Activated naive CD4-positive, alpha-beta T cell treated with anti-CD3 and anti-CD28 coated beads for 36 hours (primary cell): ENCODE measurements around the gene IGF2BP3. TPM values are rescaled to one million over a fixed set of nuclear protein-coding genes. Genes with fewer than 3 reads are reported as not detected.

ENCODE experiments used
- CTCF ChIA-PET: fragments of 350-600 bp; sonication (Branson Sonifier 250); formaldehyde crosslinking; loops from one replicate; lab custom pipeline; 2021; ENCODE audit warnings: antibody characterized with exemption; lab: Charles Lee
- DNase-seq: peaks from one replicate; pipeline ENCODE4 v3.0.0-alpha.2; 2020
- H3K27ac Mint-ChIP-seq: one replicate; pipeline ENCODE4 v1.8.0; 2021; ENCODE audit warnings: mild to moderate bottlenecking, mixed read lengths
- H3K27me3 Mint-ChIP-seq: one replicate; pipeline ENCODE4 v1.8.0; 2021; ENCODE audit warnings: low read depth, mixed read lengths
- H3K36me3 Mint-ChIP-seq: one replicate; pipeline ENCODE4 v1.8.0; 2021; ENCODE audit warnings: low read depth, mixed read lengths
- H3K4me1 Mint-ChIP-seq: one replicate; pipeline ENCODE4 v1.8.0; 2021; ENCODE audit warnings: low read depth, mixed read lengths
- H3K4me3 Mint-ChIP-seq: one replicate; pipeline ENCODE4 v1.8.0; 2021; ENCODE audit warnings: mild to moderate bottlenecking, moderate library complexity, mixed read lengths
- H3K9me3 Mint-ChIP-seq: one replicate; pipeline ENCODE4 v1.8.0; 2021; ENCODE audit warnings: mixed read lengths
- intact Hi-C: fragments of 100-400 bp; cut with micrococcal nuclease; formaldehyde crosslinking; loops from one replicate; pipeline ENCODE4 v1.15.1; 2023
- total RNA-seq, 2 experiments: library from RNA; stranded (reverse); gene quantifications; one replicate each; pipeline ENCODE4 v1.2.3, GENCODE V29; 2021

Gene IGF2BP3
- total RNA-seq, 2 experiments from 2014 or later: 0.29 to 0.54 TPM

DNA sequence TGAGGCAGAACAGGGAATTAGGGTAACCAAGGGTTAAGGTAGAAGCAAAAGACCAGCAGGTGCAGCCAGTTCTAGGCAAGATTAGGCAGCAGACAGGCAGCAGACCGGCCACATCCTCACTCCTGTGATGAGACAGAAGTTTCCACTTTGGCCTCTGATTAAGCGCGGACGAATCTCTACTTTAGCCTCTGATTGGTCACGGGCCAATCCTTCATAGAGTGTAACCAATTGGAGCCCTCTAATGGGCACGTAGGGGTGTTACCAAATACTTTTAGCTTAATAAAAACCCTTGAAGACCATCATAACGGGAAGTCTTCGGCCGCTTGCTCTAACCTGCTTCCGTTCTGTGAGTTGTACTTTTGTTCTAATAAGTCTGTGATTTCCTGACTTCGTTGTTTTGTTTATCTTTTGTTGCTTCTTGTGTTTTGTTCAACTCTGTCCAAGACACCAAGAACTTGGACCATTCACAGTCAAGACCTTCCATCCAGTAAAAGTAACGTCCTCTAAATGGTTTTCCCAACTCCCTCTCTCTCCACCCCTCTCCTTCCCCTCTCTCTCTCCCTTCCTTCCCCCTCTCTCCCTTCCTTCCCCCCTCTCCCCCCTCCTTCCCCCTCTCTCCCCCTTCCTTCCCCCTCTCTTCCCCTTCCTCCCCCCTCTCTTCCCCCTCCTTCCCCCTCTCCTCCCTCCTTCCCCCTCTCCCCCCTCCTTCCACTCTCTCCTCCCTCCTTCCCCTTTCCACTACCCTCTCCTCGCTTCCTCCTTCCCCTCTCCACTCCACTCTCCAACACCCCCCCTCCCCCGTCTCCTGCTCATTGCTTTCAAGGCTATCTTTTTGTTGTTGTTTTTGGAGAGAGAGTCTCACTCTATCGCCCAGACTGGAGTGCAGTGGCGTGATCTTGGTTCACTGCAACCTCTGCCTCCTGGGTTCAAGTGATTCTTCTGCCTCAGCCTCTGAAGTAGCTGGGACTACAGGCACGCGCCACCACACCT, 184.3 kb downstream of the IGF2BP3 start:
- intact Hi-C loops: no loop called here
- CTCF ChIA-PET: interaction anchor here (0.6 to 5.3 kb wide), 3 partner anchors 14 to 217 kb away, joined by 3 to 42 read pairs (median 4); no protein-coding TSS in a partner anchor
- H3K36me3 Mint-ChIP-seq: no peaks in the 10 kb centered on the region
- H3K9me3 Mint-ChIP-seq: no peaks in the 10 kb centered on the region
- no peaks in the 10 kb centered on the region for H3K27me3 Mint-ChIP-seq
- no peak overlapping the region for H3K27ac Mint-ChIP-seq
- no peak overlapping the region for H3K4me3 Mint-ChIP-seq
- H3K4me1 Mint-ChIP-seq: peaks cover 20% of the 10 kb centered on the region
- no peak for DNase-seq

DNA sequence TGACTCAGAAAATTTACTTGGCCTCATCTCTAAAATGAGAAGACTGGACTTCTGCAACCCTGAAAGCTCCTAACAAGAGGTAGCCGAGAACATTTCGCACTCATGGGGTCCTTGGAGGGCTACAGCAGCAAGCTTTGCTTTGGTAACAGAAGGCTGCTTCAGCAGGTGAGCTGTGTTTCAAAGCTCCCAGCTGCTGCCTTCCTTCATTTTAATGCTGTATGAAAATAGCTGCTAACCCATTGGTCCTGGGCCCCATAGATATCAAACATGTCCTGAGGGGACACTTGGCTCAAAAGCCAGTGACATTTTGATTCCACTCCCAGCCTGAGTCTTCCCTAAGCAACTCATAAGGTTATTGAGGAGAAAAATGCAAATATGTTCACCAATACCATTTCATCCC, 185.4 kb downstream of the IGF2BP3 start:
- H3K27me3 Mint-ChIP-seq: no peaks in the 10 kb centered on the region
- intact Hi-C loops: no loop called here
- H3K4me3 Mint-ChIP-seq: no peak overlapping the region
- H3K27ac Mint-ChIP-seq: no peak overlapping the region
- CTCF ChIA-PET: interaction anchor here (5.3 kb wide), 1 partner anchor 13 kb away, joined by 42 read pairs; no protein-coding TSS in a partner anchor
- no peaks in the 10 kb centered on the region for H3K9me3 Mint-ChIP-seq
- peaks cover 12% of the 10 kb centered on the region for H3K4me1 Mint-ChIP-seq
- H3K36me3 Mint-ChIP-seq: no peaks in the 10 kb centered on the region
- DNase-seq: no peak

DNA sequence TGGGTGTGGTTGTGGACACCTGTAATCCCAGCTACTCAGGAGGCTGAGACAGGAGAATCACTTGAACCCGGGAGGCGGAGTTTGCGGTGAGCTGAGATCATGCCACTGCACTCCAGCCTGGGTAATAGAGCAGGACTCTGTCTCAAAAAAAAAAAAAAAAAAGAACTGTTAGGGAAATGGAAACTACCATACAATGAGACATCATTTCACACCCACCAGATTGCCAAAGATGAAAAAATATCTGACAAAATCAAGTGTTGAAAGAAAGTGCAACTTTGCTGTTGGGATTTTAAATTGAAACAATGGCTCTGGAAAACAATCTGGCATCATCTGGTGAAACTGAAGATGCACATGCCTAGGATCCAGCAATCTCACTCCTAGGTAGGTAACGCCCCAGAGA, 187.2 kb downstream of the IGF2BP3 start:
- Mint-ChIP-seq H3K36me3 (no peaks in the 10 kb centered on the region), H3K4me3 (no peak overlapping the region), H3K27me3 (no peaks in the 10 kb centered on the region), H3K4me1 (peaks cover 8% of the 10 kb centered on the region), H3K9me3 (no peaks in the 10 kb centered on the region), H3K27ac (no peak overlapping the region)
- intact Hi-C loops: no loop called here
- DNase-seq: no peak
- CTCF ChIA-PET: interaction anchor here (5.3 kb wide), 1 partner anchor 11 kb away, joined by 42 read pairs; no protein-coding TSS in a partner anchor

DNA sequence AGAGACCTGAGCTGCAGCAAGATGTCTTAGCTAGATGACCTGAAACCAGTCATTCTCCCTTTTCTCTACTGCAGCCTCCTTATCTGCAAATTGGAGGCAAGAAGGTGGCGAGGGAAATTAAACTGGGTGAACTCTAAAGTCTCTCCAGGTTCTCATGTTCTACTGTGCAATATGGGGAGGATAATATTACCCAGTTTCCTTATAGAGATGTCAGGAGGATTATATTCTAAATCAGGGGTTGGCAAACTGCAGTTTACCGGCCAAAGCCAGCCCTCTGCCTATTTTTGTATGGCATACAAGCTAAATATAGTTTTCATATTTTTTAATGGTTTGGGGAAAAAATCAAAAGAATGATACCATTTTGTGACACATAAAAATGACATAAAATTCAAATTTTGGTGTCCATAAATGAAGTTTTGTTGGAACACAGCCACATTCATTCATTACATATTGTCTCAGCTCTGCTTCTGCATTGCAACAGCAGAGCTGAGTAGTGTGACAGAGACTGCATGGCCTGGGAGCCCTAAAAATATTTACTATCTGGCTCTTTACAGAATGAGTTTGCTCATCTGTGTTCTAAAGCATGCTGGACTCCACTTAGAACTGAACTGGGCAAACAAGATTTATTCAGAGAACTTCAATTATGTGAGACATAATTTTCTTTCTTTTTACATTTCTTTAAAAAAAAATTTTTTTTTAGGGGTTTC, 190.3 kb downstream of the IGF2BP3 start:
- no peaks in the 10 kb centered on the region for H3K36me3 Mint-ChIP-seq
- peaks cover 2% of the 10 kb centered on the region for H3K4me1 Mint-ChIP-seq
- no peaks in the 10 kb centered on the region for H3K9me3 Mint-ChIP-seq
- H3K4me3 Mint-ChIP-seq: no peak overlapping the region
- H3K27me3 Mint-ChIP-seq: no peaks in the 10 kb centered on the region
- intact Hi-C loops: loop anchor here (5.0 kb wide), 1 partner anchor 252 kb away; the partner anchor contains the start of gene TRA2A
- CTCF ChIA-PET: interaction anchor here (0.8 to 1.4 kb wide), 6 partner anchors 15 to 268 kb away, joined by 3 to 7 read pairs (median 4); no protein-coding TSS in a partner anchor
- no peak for DNase-seq
- no peak overlapping the region for H3K27ac Mint-ChIP-seq

DNA sequence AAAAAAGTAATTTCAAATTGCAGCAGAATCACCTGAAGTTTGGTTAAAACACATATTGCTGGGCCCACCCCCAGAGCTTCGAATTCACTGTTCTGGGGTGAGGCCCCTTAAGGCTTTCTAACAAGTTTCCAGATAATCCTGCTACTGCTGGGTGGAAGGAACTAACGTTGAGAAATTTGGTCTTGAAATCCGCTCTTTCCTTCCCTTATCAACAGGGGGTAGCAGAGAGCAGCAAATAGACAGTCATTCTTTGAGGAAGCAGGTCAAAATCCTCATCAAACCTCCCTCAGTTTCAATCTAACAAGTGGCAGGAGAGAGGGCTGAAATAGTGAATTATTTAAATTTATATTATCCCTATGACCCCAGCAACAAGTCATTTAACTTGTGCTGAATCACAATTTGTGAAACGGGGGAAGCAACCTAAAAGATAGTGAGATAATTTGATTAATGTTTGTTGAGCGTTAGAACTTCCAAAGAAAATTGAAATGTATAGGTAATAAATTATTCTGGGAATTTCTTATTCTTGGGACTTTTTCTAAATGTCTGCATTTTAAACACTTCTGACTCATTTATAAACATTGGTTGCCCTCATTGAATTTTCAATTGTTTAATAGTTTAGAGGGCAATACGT, 192.8 kb downstream of the IGF2BP3 start:
- CTCF ChIA-PET: interaction anchor here (0.7 to 2.5 kb wide), 28 partner anchors 9 to 440 kb away, joined by 3 to 17 read pairs (median 5); no protein-coding TSS in a partner anchor
- Mint-ChIP-seq H3K9me3 (no peaks in the 10 kb centered on the region), H3K4me1 (peaks cover 7% of the 10 kb centered on the region), H3K36me3 (no peaks in the 10 kb centered on the region), H3K27me3 (no peaks in the 10 kb centered on the region), H3K27ac (no peak overlapping the region), H3K4me3 (no peak overlapping the region)
- intact Hi-C loops: loop anchor here (1.0 to 5.0 kb wide), 7 partner anchors 22 to 270 kb away; partner anchors contain the start of genes MALSU1 and TRA2A
- peak; percentile 41 for DNase-seq

DNA sequence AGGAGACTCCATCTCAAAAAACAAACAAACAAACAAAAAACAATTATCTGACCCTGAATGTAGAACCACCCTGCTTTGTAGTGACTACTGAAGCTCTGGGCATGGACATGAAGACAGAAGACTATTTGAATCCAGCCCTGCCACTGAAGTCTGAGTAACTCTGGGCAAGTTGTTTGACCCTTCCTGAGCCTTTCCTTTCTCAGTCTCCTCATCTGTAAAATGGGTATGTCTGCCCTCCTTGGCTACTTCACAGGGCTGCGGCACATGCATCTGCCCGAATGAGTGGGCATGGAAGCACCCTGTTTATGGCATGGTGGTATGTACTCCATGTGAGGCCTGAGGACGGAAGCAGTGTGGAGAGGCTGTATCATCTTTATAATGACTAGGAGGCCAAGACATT, 193.3 kb downstream of the IGF2BP3 start:
- no peak for DNase-seq
- CTCF ChIA-PET: interaction anchor here (0.7 to 2.5 kb wide), 24 partner anchors 8 to 434 kb away, joined by 3 to 17 read pairs (median 4); no protein-coding TSS in a partner anchor
- no peaks in the 10 kb centered on the region for H3K9me3 Mint-ChIP-seq
- peaks cover 7% of the 10 kb centered on the region for H3K4me1 Mint-ChIP-seq
- H3K27me3 Mint-ChIP-seq: peaks cover 2% of the 10 kb centered on the region
- no peak overlapping the region for H3K27ac Mint-ChIP-seq
- no peaks in the 10 kb centered on the region for H3K36me3 Mint-ChIP-seq
- intact Hi-C loops: loop anchor here (1.0 to 5.0 kb wide), 7 partner anchors 22 to 270 kb away; partner anchors contain the start of genes MALSU1 and TRA2A
- H3K4me3 Mint-ChIP-seq: no peak overlapping the region

DNA sequence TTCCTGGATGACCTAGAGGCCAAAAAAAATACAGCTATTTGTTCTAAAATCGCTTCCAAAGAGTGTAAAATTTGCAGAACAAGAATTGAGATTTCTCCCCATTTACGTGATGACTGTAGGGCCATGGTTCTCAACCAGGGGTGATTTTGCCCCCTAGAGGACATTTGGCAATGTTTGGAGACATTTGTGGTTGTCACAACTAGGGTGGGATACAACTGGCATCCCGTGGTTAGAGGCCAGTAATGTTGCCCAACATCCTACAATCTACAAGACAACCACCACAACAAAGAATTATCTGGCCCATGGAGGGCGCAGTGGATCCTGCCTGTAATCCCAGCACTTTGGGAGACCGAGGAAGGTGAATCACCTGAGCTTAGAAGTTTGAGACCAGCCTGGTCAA, 193.9 kb downstream of the IGF2BP3 start:
- Mint-ChIP-seq H3K4me3 (no peak overlapping the region), H3K9me3 (no peaks in the 10 kb centered on the region), H3K27me3 (peaks cover 2% of the 10 kb centered on the region), H3K27ac (no peak overlapping the region), H3K36me3 (no peaks in the 10 kb centered on the region), H3K4me1 (peaks cover 7% of the 10 kb centered on the region)
- no peak for DNase-seq
- intact Hi-C loops: loop anchor here (5.0 kb wide), 1 partner anchor 256 kb away; the partner anchor contains the start of gene TRA2A
- CTCF ChIA-PET: interaction anchor here (0.7 to 2.5 kb wide), 22 partner anchors 7 to 434 kb away, joined by 3 to 17 read pairs (median 4); no protein-coding TSS in a partner anchor

DNA sequence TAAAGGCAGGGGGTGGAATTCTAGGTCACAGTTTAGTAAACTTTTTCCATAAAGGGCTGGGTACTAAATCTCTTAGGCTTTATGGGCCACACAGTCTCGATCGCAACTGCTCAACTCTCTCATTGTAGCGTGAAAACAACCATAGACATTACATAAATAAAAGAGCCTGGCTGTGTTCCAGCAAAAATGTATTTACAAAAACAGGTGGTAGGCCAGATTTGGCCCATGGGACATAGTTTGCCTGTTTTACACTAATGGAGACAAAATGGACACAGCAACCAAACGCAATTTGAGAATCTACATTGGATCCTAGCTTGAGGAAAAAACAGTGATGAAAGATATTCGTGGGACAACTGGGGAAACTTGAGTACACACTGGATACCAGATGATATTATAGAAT, 194.4 kb downstream of the IGF2BP3 start:
- Mint-ChIP-seq H3K4me1 (peaks cover 7% of the 10 kb centered on the region), H3K4me3 (no peak overlapping the region), H3K9me3 (no peaks in the 10 kb centered on the region), H3K36me3 (no peaks in the 10 kb centered on the region), H3K27ac (no peak overlapping the region), H3K27me3 (peaks cover 2% of the 10 kb centered on the region)
- no peak for DNase-seq
- CTCF ChIA-PET: interaction anchor here (1.0 to 2.5 kb wide), 14 partner anchors 11 to 266 kb away, joined by 3 to 17 read pairs (median 5); no protein-coding TSS in a partner anchor
- intact Hi-C loops: loop anchor here (5.0 kb wide), 1 partner anchor 256 kb away; the partner anchor contains the start of gene TRA2A

DNA sequence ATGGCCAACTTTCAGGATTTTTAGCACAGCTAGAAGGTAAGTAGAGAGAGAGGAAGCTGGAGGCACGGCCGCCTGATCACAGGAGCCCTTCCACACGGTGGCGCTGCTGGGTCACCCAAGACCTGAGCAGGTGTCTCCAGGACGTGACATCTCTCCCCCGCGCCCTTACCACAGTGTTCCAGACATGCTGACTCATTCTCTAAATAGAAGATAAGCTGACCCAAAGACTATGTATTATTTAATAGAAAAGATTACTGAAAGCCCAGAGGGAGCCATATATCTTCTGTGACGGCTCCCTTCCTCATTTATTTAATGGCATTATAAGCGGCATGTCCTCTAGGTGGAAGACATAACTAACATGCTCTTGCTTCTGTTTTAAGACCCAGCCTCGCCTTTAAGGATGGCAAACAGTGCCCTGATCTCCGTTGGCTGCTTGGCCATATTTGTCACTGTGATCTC, 197.1 kb downstream of the IGF2BP3 start:
- H3K27ac Mint-ChIP-seq: no peak overlapping the region
- no peaks in the 10 kb centered on the region for H3K9me3 Mint-ChIP-seq
- no peaks in the 10 kb centered on the region for H3K36me3 Mint-ChIP-seq
- DNase-seq: peak; percentile 97
- H3K4me3 Mint-ChIP-seq: peak overlapping the region; percentile 67
- intact Hi-C loops: loop anchor here (1.0 to 2.0 kb wide), 11 partner anchors 26 to 439 kb away; partner anchors contain the start of gene MALSU1
- CTCF ChIA-PET: interaction anchor here (0.5 to 6.0 kb wide), 58 partner anchors 10 to 439 kb away, joined by 3 to 102 read pairs (median 5); partner anchors contain the start of gene GPNMB
- peaks cover 2% of the 10 kb centered on the region for H3K27me3 Mint-ChIP-seq
- peaks cover 7% of the 10 kb centered on the region for H3K4me1 Mint-ChIP-seq

DNA sequence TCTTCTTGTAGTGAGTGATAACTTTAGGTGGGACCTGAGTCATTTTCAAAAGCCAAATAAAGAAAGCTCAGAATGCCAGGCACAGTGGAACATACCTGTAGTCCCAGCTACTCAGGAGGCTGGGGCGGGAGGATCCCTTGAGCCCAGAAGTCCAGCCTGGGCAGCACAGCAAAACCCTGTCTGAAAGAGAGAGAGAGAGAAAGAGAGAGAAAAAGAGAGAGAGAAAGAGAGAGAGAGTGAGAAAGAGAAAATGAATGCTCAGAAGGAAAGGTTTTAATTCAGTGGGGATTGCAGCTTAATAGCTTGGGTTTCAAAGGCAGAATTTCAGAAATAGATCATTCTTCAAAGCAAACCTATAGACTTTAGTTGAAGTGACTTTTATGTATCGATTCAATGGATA, 198.0 kb downstream of the IGF2BP3 start:
- CTCF ChIA-PET: interaction anchor here (0.8 to 6.0 kb wide), 40 partner anchors 11 to 440 kb away, joined by 3 to 102 read pairs (median 6); partner anchors contain the start of gene GPNMB
- intact Hi-C loops: loop anchor here (2.0 kb wide), 1 partner anchor 323 kb away; no protein-coding TSS in a partner anchor
- Mint-ChIP-seq H3K4me1 (peaks cover 7% of the 10 kb centered on the region), H3K4me3 (no peak overlapping the region), H3K27me3 (peaks cover 2% of the 10 kb centered on the region), H3K36me3 (no peaks in the 10 kb centered on the region), H3K9me3 (no peaks in the 10 kb centered on the region), H3K27ac (no peak overlapping the region)
- DNase-seq: no peak

DNA sequence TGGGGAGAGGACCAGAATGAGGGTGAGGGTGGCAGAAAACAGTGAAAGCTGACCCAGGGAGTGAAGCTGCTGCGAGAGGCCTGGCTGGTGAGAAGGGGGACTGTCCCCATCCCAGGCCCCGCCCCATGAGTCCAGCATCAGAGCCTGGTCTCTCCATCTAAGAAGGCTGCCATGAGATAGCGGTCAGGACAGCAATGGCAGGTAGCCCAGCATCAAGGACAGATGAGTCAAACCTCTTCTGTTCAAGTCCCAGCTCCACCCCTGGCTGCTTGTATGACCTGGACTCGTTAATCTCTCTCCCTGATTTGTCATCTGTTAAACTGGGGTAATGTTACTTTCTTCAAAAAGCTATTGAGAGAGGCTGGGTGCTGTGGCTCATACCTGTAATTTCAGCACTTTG, 201.5 kb downstream of the IGF2BP3 start:
- CTCF ChIA-PET: interaction anchor here (0.6 to 1.1 kb wide), 3 partner anchors 8 to 194 kb away, joined by 3 read pairs; no protein-coding TSS in a partner anchor
- Mint-ChIP-seq H3K27me3 (peaks cover 2% of the 10 kb centered on the region), H3K9me3 (no peaks in the 10 kb centered on the region), H3K27ac (no peak overlapping the region), H3K36me3 (no peaks in the 10 kb centered on the region), H3K4me1 (peaks cover 7% of the 10 kb centered on the region), H3K4me3 (no peak overlapping the region)
- intact Hi-C loops: no loop called here
- no peak for DNase-seq
